GM19043 (cell line): ENCODE data around the gene TP63.

Experiments used
- ATAC-seq: cut with Tn5 transposase; IDR thresholded peaks from one replicate; pipeline ENCODE4 v1.9.1; 2021; ENCODE audit warnings: low read depth; ENCODE audit not compliant: unreplicated experiment

TP63 gene

GRCh38 chr3:189680723-189681122 lies 49.5 kb downstream of the TP63 start:
- ATAC-seq = no peak

GRCh38 chr3:189683546-189684255 lies 52.5 kb downstream of the TP63 start:
- no peak for ATAC-seq

DNA sequence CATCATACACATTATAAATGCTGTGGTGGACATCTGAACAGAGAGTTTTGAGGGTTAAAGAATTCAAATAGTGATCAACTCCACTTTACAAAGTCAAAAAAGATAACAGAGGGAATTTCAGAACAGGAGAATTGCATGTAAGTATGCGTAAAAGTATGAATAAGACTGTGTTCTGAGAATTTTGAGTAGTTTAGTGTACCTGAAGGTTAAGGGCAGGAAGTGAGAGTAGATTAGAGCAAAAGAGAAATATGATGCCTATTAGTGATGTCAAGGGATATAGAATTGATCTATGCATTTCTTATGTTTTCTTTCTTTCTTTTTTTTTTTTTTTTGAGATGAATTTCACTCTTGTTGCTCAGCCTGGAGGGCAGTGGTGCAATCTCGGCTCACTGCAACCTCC lies 53.1 kb downstream of the TP63 start:
- ATAC-seq = no peak

DNA sequence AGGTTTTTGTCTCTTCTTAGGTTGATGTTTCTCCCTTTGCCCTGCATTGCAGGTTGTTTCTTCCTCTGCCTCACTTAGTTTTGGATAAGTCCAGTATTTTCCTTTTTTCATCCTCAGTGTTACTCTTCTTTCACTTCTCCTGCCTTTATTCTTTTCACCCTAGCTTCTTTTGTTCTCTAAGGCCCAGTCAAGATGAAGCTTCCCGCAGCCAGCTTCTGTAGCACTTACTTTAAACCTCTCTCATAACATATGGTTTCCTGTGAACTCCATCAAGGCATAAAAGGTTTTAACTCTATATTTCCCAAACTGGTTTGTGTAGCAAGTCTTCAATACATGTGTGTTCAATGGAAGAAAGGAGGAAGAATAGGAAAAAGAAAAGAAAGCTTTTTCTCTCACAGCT lies 54.1 kb downstream of the TP63 start:
- ATAC-seq = no peak

GRCh38 chr3:189685860-189686259 lies 54.7 kb downstream of the TP63 start:
- ATAC-seq = no peak

DNA sequence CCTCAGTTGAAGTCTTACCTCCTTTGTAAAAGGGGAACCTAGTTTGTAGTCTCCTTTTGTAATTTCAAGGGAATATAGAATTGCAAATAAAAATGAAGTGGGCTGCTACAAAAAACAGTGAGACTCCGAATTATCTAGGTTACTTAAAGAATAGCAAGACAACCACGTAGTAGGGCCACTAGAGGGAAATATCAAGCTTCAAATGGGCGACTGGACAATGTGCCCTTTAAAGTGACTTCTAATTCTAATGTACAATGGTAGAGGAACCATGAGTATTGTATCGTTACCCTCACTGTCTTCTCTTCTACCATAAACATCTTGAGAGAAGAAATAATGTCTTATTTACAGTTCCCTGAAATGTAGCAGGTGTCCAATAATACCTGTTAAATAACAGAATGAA lies 56.3 kb downstream of the TP63 start:
- no peak for ATAC-seq

DNA sequence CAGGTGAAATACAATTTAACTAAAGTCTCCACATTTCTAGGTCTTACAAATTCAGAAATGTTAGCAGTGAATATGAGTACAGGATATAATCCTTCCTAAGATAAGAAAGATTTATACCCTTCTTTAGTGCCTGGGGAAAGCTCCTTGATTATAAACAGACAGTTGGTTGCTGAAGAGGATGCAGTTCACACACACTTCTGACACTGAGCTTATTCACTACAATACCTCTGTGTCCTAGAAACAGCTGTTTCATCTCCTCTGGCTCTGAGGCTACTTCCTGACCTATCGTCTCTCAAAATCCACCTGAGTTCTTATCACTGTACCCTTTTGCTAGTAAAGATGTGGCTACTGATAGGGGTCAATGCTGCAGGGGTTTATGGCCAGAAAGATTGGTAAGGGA lies 57.1 kb downstream of the TP63 start:
- no peak for ATAC-seq

DNA sequence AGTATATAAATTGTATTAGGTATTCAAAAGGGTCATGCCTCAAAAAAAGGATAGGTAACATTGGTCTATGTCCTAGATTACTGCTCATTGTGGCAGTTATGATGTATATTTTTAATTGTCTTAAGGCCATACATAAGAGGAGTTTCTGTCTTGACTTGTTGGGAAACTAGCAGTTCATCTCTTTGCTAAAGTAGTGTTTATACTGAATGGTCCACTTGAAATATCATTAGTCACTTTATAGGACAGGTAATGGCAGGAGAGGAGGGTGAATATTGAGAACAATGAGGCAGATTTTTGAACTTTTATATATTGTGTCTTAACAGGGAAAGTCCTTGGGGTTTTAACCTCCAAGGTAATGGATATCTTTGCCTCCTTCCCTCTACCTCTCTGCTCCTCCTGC lies 58.4 kb downstream of the TP63 start:
- no peak for ATAC-seq

DNA sequence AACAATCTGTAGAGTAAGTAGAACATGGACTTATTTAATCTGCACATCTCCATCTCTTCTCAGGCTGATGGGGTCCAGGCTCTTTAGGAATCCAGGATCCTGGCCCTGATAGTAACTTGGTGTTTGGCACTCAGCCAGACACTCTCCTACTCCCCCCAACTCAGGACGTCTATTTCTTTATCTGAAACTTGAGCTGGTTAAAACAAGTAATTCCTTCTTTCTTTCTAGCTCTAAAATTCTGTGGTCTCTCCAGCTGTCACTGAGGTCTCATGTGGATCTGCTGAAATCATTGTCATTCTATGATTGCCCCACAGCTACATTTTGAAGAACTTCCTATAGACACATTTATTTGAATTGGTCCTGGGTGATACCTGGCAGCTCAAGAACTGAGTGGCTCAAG lies 59.0 kb downstream of the TP63 start:
- ATAC-seq = no peak

DNA sequence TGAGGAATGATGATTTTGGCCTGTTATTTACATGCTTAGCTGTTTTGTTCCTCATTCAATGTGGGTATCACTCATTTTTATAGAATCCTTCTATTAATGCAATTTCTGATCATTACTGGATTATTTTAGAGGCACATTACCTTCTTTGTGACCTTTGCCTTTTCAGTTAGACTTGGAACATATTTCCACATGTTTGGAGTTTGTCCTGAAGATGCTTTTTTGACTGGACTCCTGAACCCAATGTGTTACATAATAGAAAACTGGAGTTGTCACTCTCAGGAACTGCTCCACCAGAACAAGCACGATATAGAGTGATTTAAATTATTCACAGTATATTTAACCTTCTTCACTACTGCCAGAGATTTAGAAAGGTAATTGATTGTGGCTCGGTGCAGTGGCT lies 59.5 kb downstream of the TP63 start:
- ATAC-seq = no peak

DNA sequence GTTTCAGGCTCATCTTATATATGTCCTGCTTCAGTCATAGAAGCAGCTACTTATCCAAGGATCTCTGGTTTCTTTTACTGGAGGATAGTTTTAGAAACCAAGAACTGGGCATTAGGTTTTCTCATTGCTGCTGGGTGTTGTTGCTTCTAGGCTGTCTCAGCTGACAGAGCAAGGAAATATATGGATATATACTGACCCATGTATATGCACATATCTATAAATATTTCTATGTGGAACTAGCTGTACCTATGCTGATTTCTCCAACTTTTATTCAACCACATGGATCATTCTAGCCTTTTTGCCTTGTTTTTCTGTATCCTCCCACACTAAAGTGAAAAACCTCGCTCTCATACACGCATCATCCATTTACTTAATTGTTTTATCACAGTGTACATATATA lies 64.2 kb downstream of the TP63 start:
- no peak for ATAC-seq

DNA sequence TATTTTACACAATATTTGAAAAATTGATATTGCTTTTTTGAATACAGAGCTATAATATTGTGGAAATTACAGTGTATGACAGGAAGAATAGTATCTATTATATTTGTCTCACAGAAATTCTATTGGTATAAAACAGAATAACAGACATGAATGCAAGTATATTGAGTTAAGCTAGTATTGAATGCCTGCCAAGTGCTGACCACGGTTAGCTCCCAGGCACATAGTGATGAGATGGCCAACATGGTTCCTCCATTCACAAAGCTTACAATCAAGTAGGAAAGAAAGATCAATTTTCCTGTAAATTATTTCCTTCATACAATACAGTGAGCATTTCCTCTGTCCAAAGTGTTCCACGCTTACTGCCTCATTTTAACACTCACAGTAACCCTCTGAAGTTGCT lies 67.6 kb downstream of the TP63 start:
- ATAC-seq = no peak

GRCh38 chr3:189699885-189700284 lies 68.7 kb downstream of the TP63 start:
- ATAC-seq = no peak

DNA sequence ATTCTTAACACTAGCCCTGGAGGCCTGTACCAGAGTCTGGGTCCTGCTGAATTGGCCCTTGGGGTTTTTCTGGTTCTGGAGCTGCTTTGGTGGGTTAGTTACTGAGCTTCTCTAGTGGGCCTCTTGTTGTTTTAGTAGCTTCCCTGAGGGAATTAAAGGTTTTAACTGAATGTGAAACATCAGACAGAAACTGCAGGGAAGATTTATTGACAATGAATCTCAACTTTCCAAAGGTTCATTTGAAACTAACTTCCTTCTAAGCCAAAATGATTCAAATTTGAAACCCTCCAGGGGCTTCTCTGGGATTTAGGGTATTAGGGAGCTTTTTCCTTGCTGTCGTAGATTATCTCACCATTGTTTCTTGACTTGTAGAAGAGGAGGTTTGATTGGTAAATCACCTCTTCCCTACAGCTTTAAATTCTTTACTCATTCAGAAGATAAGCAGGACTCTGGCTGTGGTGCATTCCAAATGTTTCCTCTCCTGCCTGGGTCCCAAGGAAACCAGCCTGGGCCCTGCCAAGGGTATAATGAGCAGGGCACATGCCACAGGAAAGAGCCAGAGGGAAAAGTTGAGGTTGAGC lies 71.0 kb downstream of the TP63 start:
- no peak for ATAC-seq

DNA sequence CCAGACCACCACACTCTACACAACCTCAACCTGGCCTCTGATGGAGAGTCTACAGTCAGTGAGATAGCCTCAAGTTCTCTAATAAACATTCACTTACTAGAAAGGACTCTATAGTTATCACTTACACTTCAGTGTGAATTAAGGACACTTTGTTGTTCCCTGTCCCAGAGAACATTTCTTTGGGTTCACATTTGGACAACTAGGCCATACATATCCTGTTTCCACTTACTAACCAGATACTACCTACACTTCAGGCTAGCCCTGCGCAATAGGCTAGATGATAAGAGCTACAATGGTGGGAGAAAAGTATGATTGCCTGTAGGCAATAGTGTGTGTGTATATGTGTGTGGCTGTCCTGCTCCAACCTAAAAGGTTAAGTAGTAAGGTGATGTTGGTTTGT lies 72.7 kb downstream of the TP63 start:
- no peak for ATAC-seq

DNA sequence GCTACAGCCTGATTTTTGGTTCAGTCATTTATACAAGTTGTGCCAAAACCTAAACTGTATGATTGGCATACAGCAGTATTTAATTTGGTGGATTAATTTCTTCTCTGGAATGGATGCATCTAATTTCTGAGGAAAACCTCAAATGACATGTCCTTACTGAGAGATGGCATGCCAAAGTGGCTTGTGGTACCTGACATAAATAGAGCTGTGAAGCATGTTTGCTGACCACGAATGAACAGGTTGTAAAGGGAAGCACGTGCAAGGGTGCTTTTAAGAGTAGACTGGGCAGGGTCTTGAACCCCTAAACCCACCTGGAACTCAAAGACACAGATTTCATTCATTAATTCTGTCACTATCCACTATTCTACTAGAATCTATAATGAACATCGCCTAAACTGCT lies 77.2 kb downstream of the TP63 start:
- no peak for ATAC-seq

GRCh38 chr3:189710620-189711402 lies 79.6 kb downstream of the TP63 start:
- ATAC-seq = no peak

DNA sequence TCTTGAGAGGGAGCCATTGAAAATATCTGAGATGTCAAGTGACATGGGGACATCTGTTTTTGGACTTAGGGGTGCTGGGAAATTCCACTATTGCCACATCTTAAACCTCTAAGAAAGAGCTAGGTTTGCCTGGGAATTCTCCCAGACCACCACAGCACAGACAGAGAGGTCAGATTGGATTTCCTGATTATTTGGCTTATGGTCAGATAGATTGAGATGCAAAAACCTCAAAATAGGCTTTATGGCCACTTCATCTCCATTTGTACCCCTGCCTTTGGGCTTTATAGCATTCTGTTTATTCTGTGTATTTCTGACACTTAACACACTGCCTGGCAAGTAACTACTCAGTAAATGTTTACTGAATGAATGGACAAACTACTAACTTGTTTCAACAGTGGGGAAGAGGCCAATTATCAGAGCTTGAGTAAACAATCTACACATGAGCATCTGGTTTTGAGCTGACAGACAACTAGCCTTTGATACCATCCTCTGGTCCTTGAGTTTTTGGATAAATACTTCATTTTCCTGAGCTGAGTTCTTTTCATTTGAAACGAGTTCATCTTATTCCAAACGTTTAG lies 81.8 kb downstream of the TP63 start:
- no peak for ATAC-seq

GRCh38 chr3:189714991-189715961 lies 84.1 kb downstream of the TP63 start:
- no peak for ATAC-seq

- ATAC-seq = no peak
Observed at GRCh38 chr3:189718215-189718614, 87.0 kb downstream of the TP63 start.
